ENCODE data around the gene ABHD4. TPM values are rescaled to one million over a fixed set of nuclear protein-coding genes. Genes with fewer than 3 reads are reported as not detected.

Gene ABHD4
- total and polyA plus RNA-seq, 10 of the 15 experiments (the other 5 are each of a cell fraction or from before 2014, with no cell fraction given) = 5.4 to 28.7 (median 10.8) TPM

GRCh38 chr14:22555384-22556011, 42.6 kb upstream of the ABHD4 start (continued):
- TF ChIP-seq ATF2 (IDR thresholded peaks at IDR 0.05; ENCODE audit: low read length) (no peak), E2F4 (IDR thresholded peaks at IDR 0.05; ENCODE audit: low read depth, low read length) (no peak), ZNF24 (IDR thresholded peaks at IDR 0.05) (peak; percentile 97), CEBPB (IDR thresholded peaks at IDR 0.05; ENCODE audit: borderline replicate concordance in 1 of 2, low read depth in 2 of 2, low read length in 2 of 2) (no peak), YBX1 (IDR thresholded peaks at IDR 0.05) (no peak), JUND (IDR thresholded peaks at IDR 0.05; ENCODE audit: low read depth, low read length) (no peak), SPI1 (IDR thresholded peaks at IDR 0.05; ENCODE audit: borderline replicate concordance, insufficient read depth, low read depth, low read length) (0 out of 2 replicates have a peak, but pooled peaks have one; percentile 24), CREB1 (IDR thresholded peaks at IDR 0.05; ENCODE audit: low read depth) (no peak), SIX5 (IDR thresholded peaks at IDR 0.05; ENCODE audit: low read depth, low read length, severe bottlenecking) (no peak), RAD51 (IDR thresholded peaks at IDR 0.05) (no peak), EP300 (IDR thresholded peaks at IDR 0.05; ENCODE audit: borderline replicate concordance in 1 of 2, control insufficient read depth in 1 of 2, low read depth in 2 of 2, low read length in 2 of 2) (peak in 1 of 2 experiments; percentile 39; a peak in 1 of 4 replicates), CBX3 (IDR thresholded peaks at IDR 0.05; ENCODE audit: borderline replicate concordance, low read depth) (no peak), ZNF274 (IDR thresholded peaks at IDR 0.05; ENCODE audit: insufficient read depth, insufficient read length) (no peak), KAT2A (conservative IDR thresholded peaks at IDR 0.05; ENCODE audit: control insufficient read depth, low read depth, low read length) (no peak), MEF2B (IDR thresholded peaks at IDR 0.05; ENCODE audit: partially characterized antibody, poor library complexity, severe bottlenecking) (peak; percentile 94), RFX5 (IDR thresholded peaks at IDR 0.05; ENCODE audit: low read depth, low read length) (no peak), SREBF2 (IDR thresholded peaks at IDR 0.05; ENCODE audit: low read length) (no peak), DPF2 (IDR thresholded peaks at IDR 0.05) (no peak), NRF1 (conservative IDR thresholded peaks at IDR 0.05; ENCODE audit: low read depth, low read length) (no peak), IRF4 (IDR thresholded peaks at IDR 0.05; ENCODE audit: low read depth, low read length) (0 out of 2 replicates have a peak, but pooled peaks have one; percentile 15), PML (IDR thresholded peaks at IDR 0.05; ENCODE audit: low read length) (no peak), RB1 (IDR thresholded peaks at IDR 0.05; ENCODE audit: borderline replicate concordance) (0 out of 2 replicates have a peak, but pooled peaks have one; percentile 3), CHD1 (IDR thresholded peaks at IDR 0.05; ENCODE audit: low read depth, low read length) (no peak), MLLT1 (IDR thresholded peaks at IDR 0.05) (no peak; the same call in 1 of the 2 replicates), SRF (IDR thresholded peaks at IDR 0.05; ENCODE audit: low read depth in 2 of 2, low read length in 2 of 2) (no peak), FOS (IDR thresholded peaks at IDR 0.05; ENCODE audit: borderline replicate concordance, extremely low read depth, insufficient read length) (no peak), ELK1 (IDR thresholded peaks at IDR 0.05; ENCODE audit: low read depth, low read length) (no peak)
